ENCODE data around the gene CDC42EP1.

CDC42EP1 gene

DNA sequence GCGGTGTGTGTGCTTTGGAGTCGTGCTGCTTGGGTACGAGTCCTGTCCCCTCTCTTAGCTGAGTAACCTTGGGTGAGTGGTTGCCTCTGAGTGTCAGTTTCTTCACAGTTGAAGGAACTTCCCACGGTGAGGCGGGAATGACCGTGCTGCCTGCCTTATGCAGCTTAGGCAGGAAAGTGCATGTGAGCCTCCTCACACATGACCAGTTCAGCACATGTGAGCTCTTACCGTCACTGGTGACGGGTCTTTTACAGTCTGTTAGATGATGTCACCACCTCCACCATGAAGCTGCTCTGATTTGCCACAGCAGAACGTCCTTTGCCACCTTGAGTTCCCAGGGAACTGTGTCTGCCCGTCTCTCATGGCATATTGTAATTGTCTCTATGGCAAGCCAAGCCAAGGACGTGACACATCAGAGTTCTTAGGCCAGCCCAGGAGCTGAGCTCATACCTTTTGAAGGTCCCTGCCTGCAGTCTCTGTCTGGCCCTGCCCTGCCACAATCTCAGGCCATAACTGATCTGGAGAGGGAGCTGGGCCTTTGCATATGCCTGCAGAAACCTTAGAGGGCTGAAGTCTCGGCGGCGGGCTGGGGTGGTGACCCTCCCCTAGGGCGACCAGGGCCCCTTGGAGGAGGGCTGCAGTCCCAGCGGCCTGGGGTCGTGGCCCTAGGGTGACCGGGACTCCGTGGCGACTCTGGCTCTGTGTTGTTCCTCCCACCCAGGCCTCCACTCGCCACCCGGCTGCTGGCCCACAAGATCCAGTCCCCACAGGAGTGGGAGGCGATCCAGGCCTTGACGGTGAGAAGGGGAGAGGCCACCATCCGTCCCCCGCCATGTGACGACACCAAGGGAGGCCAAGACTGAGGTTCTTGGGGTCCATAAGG lies 56.2 kb downstream of the CDC42EP1 start:
- no peak for DNase-seq

DNA sequence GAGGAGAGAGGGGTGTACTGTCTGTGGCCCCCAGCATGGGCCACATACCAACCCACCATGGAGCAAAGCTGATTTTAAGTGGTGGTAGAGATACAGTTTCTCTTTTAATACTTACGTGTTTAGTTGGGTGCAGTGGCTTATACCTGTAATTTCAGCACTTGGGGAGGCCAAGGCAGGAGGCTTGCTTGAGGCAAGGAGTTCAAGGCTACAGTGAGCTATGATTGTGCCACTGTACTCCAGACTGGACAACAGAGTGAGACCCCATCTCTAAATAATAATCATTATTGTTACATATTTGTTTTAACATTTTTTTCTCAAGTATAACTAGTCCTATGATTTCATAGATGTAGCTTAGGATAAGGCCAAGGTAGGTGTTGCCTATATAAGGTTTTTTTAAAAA lies 57.2 kb downstream of the CDC42EP1 start:
- DNase-seq, result no peak

DNA sequence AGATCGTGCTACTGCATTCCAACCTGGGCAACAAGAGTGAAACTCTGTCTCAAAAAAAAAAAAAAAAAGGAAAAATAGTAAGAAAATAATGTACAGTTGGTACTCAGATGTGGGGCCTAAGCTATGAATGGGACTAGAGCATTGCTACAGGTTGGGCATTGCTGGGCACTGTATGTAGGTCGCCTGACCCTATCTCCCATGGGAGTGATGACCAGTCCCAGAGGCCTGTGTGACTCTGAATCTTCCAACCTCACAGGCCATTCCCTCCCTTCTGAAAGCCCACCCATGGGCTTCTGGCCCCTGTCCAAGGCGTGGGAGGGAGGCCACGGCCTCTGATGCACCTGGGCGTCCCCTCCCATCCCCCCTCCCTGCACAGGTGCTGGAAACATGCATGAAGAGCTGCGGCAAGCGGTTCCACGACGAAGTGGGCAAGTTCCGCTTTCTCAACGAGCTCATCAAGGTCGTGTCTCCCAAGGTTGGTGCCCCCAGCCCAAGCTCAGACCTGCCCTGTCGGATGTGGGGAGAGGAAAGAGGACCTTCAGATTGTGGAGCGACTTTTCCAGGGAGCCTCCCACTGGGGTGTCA lies 57.9 kb downstream of the CDC42EP1 start:
- DNase-seq, result no peak

DNA sequence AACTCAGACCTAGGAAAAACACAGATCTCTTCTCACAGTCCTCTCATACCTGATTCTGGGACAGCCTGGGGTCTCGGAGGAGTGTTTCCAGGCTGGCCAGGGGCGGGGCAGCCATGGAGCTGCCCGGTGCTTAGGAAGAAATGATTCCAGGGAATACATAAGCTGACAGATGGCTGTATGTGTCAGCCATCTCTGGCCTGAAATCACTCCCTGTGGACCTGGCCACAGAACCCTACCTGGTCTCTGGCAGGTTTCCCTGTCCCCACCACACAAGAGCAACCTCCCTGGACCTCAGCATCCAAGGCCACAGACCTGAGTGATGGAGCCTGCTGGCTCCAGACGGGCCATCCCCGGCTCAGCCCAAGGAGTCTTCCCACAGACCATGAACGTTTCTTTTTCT lies 58.4 kb downstream of the CDC42EP1 start:
- DNase-seq, result no peak

Data from effector CD4-positive, alpha-beta T cell (primary cell).